ENCODE data around the gene MT1A. TPM values are rescaled to one million over a fixed set of nuclear protein-coding genes. Genes with fewer than 3 reads are reported as not detected.

Gene MT1A
- total and polyA plus RNA-seq, 5 donors from 2014 or later: not detected

GRCh38 chr16:56651586-56651985, 13.1 kb downstream of the MT1A start, which contains the start of gene MT1B:
Gene MT1B, plus strand, starts transcription at chr16:56651886. Its CDS starts 68 bp downstream, at chr16:56651954.
- H3K27ac Mint-ChIP-seq: no peak within 1 kb of the TSS
- ATAC-seq (ENCODE audit: low read depth in 2 of 2): no peak
- Histone ChIP-seq H3K4me3 (ENCODE audit: low read depth, low read length) (no peak within 1 kb of the TSS), H3K27ac (ENCODE audit: insufficient read depth, low read length, poor library complexity, severe bottlenecking) (no peak within 1 kb of the TSS), H3K27me3 (ENCODE audit: control insufficient read depth, insufficient read depth, low read length) (peaks cover 2% of the 10 kb centered on the region), H3K36me3 (ENCODE audit: control insufficient read depth, insufficient read depth, low read length) (no peaks in the 10 kb centered on the region), H3K4me1 (ENCODE audit: control insufficient read depth, insufficient read depth, low read length, poor library complexity, severe bottlenecking) (no peaks in the 10 kb centered on the region), H3K9me3 (ENCODE audit: control insufficient read depth in 2 of 2, low read length in 2 of 2) (no peaks in the 10 kb centered on the region)
- H3K4me1 Mint-ChIP-seq: no peaks in the 10 kb centered on the region
- no peaks in the 10 kb centered on the region for H3K36me3 Mint-ChIP-seq
- H3K27me3 Mint-ChIP-seq: peaks cover 34% of the 10 kb centered on the region
- no peak for DNase-seq
- H3K9me3 Mint-ChIP-seq: no peaks in the 10 kb centered on the region
- H3K4me3 Mint-ChIP-seq: no peak within 1 kb of the TSS

DNA sequence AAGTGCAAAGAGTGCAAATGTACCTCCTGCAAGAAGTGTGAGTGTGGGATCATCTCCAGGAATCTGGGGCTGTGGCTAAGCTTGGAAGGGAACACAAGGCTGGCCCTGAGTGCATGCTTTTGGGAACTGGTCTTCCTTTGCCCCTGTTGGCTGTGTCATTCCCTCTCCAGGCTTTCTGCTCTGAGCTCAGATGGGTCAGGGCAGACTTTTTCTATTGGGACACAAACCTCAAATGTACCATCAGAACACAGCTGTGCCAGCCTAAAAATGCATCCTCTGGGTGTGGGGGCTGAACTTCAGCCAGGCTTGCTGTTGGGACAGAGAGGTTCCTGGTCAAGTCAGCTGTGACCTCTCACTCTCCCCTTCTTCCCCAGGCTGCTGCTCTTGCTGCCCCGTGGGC, 14.1 kb downstream of the MT1A start:
- H3K9me3 ChIP-seq (ENCODE audit: control insufficient read depth in 2 of 2, low read length in 2 of 2): no peaks in the 10 kb centered on the region
- H3K4me1 ChIP-seq (ENCODE audit: control insufficient read depth, insufficient read depth, low read length, poor library complexity, severe bottlenecking): peaks cover 6% of the 10 kb centered on the region
- Mint-ChIP-seq H3K27ac (no peak overlapping the region), H3K4me3 (no peak overlapping the region), H3K4me1 (peaks cover 0 to 5% (median 3%) of the 10 kb centered on the region in 4 donors), H3K36me3 (no peaks in the 10 kb centered on the region), H3K27me3 (peaks cover 24% of the 10 kb centered on the region), H3K9me3 (no peaks in the 10 kb centered on the region)
- H3K27ac ChIP-seq (ENCODE audit: insufficient read depth, low read length, poor library complexity, severe bottlenecking): no peak overlapping the region
- no peak overlapping the region for H3K4me3 ChIP-seq (ENCODE audit: low read depth, low read length)
- ATAC-seq (ENCODE audit: low read depth in 2 of 2) (no peak), DNase-seq (no peak)
- H3K36me3 ChIP-seq (ENCODE audit: control insufficient read depth, insufficient read depth, low read length): no peaks in the 10 kb centered on the region
- peaks cover 2% of the 10 kb centered on the region for H3K27me3 ChIP-seq (ENCODE audit: control insufficient read depth, insufficient read depth, low read length)

DNA sequence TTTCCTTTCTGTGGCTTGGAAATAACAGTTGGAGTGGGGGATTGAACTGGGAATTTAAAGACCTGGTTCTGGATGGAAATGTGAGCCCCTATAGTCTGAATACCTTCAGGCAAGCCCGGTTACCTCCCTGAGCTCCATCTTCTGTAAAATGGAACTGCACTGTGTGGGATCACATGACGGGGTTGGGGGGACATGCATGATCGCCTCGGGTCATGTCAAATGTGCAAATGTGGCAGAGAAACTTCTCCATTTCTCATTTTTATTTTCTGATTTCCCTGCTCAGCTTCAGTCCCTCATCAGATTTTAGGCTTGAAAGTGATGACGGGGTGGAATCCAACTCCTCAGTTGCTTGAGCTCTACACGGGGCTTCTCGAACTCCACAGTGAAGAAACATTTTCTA, 14.8 kb downstream of the MT1A start:
- ATAC-seq (ENCODE audit: low read depth in 2 of 2) (no peak), DNase-seq (no peak)
- H3K9me3 Mint-ChIP-seq: no peaks in the 10 kb centered on the region
- peaks cover 12% of the 10 kb centered on the region for H3K4me1 ChIP-seq (ENCODE audit: control insufficient read depth, insufficient read depth, low read length, poor library complexity, severe bottlenecking)
- peaks cover 22% of the 10 kb centered on the region for H3K27me3 Mint-ChIP-seq
- H3K4me3 Mint-ChIP-seq: peak overlapping the region in 1 of 4 donors; percentile 58
- no peak overlapping the region for H3K27ac ChIP-seq (ENCODE audit: insufficient read depth, low read length, poor library complexity, severe bottlenecking)
- H3K4me3 ChIP-seq (ENCODE audit: low read depth, low read length): no peak overlapping the region
- peaks cover 2% of the 10 kb centered on the region for H3K27me3 ChIP-seq (ENCODE audit: control insufficient read depth, insufficient read depth, low read length)
- no peak overlapping the region for H3K27ac Mint-ChIP-seq
- no peaks in the 10 kb centered on the region for H3K36me3 ChIP-seq (ENCODE audit: control insufficient read depth, insufficient read depth, low read length)
- no peaks in the 10 kb centered on the region for H3K9me3 ChIP-seq (ENCODE audit: control insufficient read depth in 2 of 2, low read length in 2 of 2)
- H3K36me3 Mint-ChIP-seq: no peaks in the 10 kb centered on the region
- peaks cover 5 to 8% (median 7%) of the 10 kb centered on the region in 4 donors for H3K4me1 Mint-ChIP-seq

DNA sequence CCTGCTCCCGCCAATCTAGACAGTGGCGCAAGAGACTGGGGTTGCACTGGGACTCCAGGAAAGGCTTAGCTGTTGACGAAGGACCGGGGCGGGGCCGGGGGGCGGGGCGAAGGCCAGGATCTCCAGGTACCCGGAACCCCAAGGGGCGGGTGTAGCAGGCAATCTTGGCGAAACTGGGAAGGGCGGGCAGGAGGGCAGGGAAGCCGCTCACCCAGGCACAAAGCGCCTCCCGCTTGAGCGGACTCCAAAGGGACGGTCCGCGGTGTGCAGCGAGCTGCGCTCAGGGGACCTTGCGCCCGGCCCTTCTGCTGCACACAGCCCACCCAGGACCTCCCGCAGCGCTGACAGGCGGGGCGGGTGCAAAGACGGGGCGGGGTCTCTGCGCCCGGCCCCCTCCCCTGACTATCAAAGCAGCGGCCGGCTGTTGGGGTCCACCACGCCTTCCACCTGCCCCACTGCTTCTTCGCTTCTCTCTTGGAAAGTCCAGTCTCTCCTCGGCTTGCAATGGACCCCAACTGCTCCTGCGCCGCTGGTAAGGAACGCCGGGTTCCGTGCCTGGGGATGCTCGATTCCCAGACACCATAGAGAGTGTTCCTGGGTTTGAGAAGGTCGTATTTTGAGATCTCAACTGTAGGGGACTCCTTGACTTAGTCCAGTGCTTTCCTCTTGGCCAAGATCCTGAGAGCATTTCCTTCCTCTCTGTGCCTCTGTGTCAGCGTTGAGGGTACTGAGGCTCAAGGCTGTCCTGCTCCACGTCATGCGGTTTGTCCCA, 19.3 kb downstream of the MT1A start, which contains the start of gene MT1F:
TSS of gene MT1F (plus strand) at position 405 of the 772 bp plus-strand sequence. CDS start at position 505, 100 bp downstream.
- ATAC-seq (ENCODE audit: low read depth in 2 of 2) (peak; percentile 74 to 76), DNase-seq (peak; percentile 51 to 78 (median 67))
- peak within 1 kb of the TSS; percentile 89 for H3K4me3 ChIP-seq (ENCODE audit: low read depth, low read length)
- H3K4me1 ChIP-seq (ENCODE audit: control insufficient read depth, insufficient read depth, low read length, poor library complexity, severe bottlenecking): peaks cover 27% of the 10 kb centered on the region
- H3K9me3 ChIP-seq (ENCODE audit: control insufficient read depth in 2 of 2, low read length in 2 of 2): no peaks in the 10 kb centered on the region
- peak within 1 kb of the TSS; percentile 93 to 98 (median 98) for H3K4me3 Mint-ChIP-seq
- H3K27me3 ChIP-seq (ENCODE audit: control insufficient read depth, insufficient read depth, low read length): no peaks in the 10 kb centered on the region
- peaks cover 5 to 41% (median 26%) of the 10 kb centered on the region in 4 donors for H3K4me1 Mint-ChIP-seq
- peak within 1 kb of the TSS; percentile 48 for H3K27ac ChIP-seq (ENCODE audit: insufficient read depth, low read length, poor library complexity, severe bottlenecking)
- peak within 1 kb of the TSS; percentile 83 to 97 (median 90) for H3K27ac Mint-ChIP-seq
- peaks cover 0 to 2% (median 0%) of the 10 kb centered on the region in 7 donors for H3K9me3 Mint-ChIP-seq
- H3K36me3 ChIP-seq (ENCODE audit: control insufficient read depth, insufficient read depth, low read length): no peaks in the 10 kb centered on the region
- peaks cover 7% of the 10 kb centered on the region for H3K27me3 Mint-ChIP-seq
- peaks cover 10% of the 10 kb centered on the region for H3K36me3 Mint-ChIP-seq

DNA sequence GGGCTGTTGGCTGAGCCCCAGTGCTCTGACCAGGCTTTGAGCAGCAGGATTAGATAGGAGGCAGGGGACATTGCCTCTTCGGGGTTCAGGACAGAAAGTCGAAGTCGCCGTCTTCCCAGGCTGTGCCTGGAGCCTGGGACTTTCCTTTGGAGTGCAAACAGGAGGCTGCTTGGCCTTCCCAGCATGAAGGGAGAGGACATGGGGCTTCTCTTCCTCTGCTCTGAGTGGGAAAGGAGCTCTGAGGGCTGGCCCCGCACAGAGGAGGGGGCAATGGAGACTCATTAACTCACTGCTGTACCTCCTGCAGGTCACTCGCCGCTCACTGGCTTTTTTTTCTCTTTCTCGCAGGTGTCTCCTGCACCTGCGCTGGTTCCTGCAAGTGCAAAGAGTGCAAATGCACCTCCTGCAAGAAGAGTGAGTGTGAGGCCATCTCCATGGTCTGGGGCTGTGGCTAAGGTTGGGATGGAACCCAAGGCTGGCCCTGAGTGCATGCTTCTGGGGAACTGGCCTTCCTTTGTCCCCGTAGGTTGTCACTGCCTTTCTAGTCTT, 19.9 kb downstream of the MT1A start:
- peaks cover 33% of the 10 kb centered on the region for H3K4me1 ChIP-seq (ENCODE audit: control insufficient read depth, insufficient read depth, low read length, poor library complexity, severe bottlenecking)
- Mint-ChIP-seq H3K36me3 (peaks cover 10% of the 10 kb centered on the region), H3K4me1 (peaks cover 5 to 46% (median 27%) of the 10 kb centered on the region in 4 donors), H3K27me3 (peaks cover 9% of the 10 kb centered on the region), H3K27ac (peak overlapping the region; percentile 83 to 97 (median 90)), H3K9me3 (peaks cover 0 to 2% (median 0%) of the 10 kb centered on the region in 7 donors), H3K4me3 (peak overlapping the region; percentile 93 to 98 (median 98))
- no peaks in the 10 kb centered on the region for H3K27me3 ChIP-seq (ENCODE audit: control insufficient read depth, insufficient read depth, low read length)
- H3K36me3 ChIP-seq (ENCODE audit: control insufficient read depth, insufficient read depth, low read length): no peaks in the 10 kb centered on the region
- DNase-seq (no peak), ATAC-seq (ENCODE audit: low read depth in 2 of 2) (no peak)
- H3K9me3 ChIP-seq (ENCODE audit: control insufficient read depth in 2 of 2, low read length in 2 of 2): no peaks in the 10 kb centered on the region
- H3K4me3 ChIP-seq (ENCODE audit: low read depth, low read length): peak overlapping the region; percentile 89
- H3K27ac ChIP-seq (ENCODE audit: insufficient read depth, low read length, poor library complexity, severe bottlenecking): peak overlapping the region; percentile 48

- Histone ChIP-seq H3K27ac (ENCODE audit: insufficient read depth, low read length, poor library complexity, severe bottlenecking) (peak overlapping the region; percentile 47), H3K4me3 (ENCODE audit: low read depth, low read length) (peak overlapping the region; percentile 53), H3K9me3 (ENCODE audit: control insufficient read depth in 2 of 2, low read length in 2 of 2) (no peaks in the 10 kb centered on the region), H3K27me3 (ENCODE audit: control insufficient read depth, insufficient read depth, low read length) (peaks cover under 1% of the 10 kb centered on the region), H3K4me1 (ENCODE audit: control insufficient read depth, insufficient read depth, low read length, poor library complexity, severe bottlenecking) (peaks cover 32% of the 10 kb centered on the region), H3K36me3 (ENCODE audit: control insufficient read depth, insufficient read depth, low read length) (no peaks in the 10 kb centered on the region)
- peak overlapping the region; percentile 82 to 93 (median 88) for H3K27ac Mint-ChIP-seq
- H3K36me3 Mint-ChIP-seq: peaks cover 18% of the 10 kb centered on the region
- peak in 2 of 3 donors; percentile 9 to 53 for DNase-seq
- ATAC-seq (ENCODE audit: low read depth in 2 of 2): peak; percentile 50 to 51
- H3K27me3 Mint-ChIP-seq: peaks cover 25% of the 10 kb centered on the region
- H3K9me3 Mint-ChIP-seq: peaks cover 0 to 2% (median 0%) of the 10 kb centered on the region in 7 donors
- H3K4me1 Mint-ChIP-seq: peaks cover 5 to 45% (median 24%) of the 10 kb centered on the region in 4 donors
- peak overlapping the region; percentile 87 to 95 (median 92) for H3K4me3 Mint-ChIP-seq
These were observed 24.2 kb downstream of the MT1A start for GRCh38 chr16:56662357-56663354.

DNA sequence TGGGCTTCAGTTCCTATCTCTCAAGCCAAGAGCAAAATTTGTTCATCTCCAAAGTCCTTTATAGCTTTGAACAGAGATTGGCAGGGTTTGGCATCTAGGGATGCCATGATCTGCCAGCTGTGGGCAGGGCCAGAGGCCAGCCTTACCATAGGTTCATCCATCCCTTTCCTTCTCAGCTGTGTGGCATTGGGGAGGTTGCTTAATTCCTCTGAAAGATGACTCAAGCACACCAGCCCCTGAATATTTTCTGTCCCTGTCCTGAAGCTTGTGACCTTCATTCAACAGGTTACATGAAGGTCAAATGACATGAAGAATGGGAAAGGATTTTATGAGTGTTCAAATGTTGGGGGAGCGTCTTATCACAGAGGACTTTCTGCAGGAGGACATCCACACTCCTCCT, 26.0 kb downstream of the MT1A start:
- Mint-ChIP-seq H3K4me3 (peak overlapping the region in 1 of 4 donors; percentile 93), H3K27ac (no peak overlapping the region), H3K36me3 (peaks cover 22% of the 10 kb centered on the region), H3K4me1 (peaks cover 0 to 45% (median 23%) of the 10 kb centered on the region in 4 donors), H3K27me3 (peaks cover 39% of the 10 kb centered on the region), H3K9me3 (peaks cover 0 to 2% (median 0%) of the 10 kb centered on the region in 7 donors)
- Histone ChIP-seq H3K27ac (ENCODE audit: insufficient read depth, low read length, poor library complexity, severe bottlenecking) (no peak overlapping the region), H3K4me3 (ENCODE audit: low read depth, low read length) (no peak overlapping the region), H3K9me3 (ENCODE audit: control insufficient read depth in 2 of 2, low read length in 2 of 2) (no peaks in the 10 kb centered on the region), H3K27me3 (ENCODE audit: control insufficient read depth, insufficient read depth, low read length) (peaks cover 15% of the 10 kb centered on the region), H3K4me1 (ENCODE audit: control insufficient read depth, insufficient read depth, low read length, poor library complexity, severe bottlenecking) (peaks cover 26% of the 10 kb centered on the region), H3K36me3 (ENCODE audit: control insufficient read depth, insufficient read depth, low read length) (no peaks in the 10 kb centered on the region)
- ATAC-seq (ENCODE audit: low read depth in 2 of 2): no peak
- DNase-seq: no peak

Data from CD4-positive, CD25-positive, alpha-beta regulatory T cell (primary cell).